Activated naive CD4-positive, alpha-beta T cell treated with anti-CD3 and anti-CD28 coated beads, Interleukin-2, amount 10 ng/mL, durations not matched to agents 7 days and 5 days (primary cell): Measurements from ENCODE around the gene NAA10.
"Not testable (repeated sequence)": the region's sequence is repeated elsewhere in the genome, so short reads cannot be mapped to it uniquely, and the experiment has no call there.

Experiments
- CTCF ChIA-PET: fragments of 350-600 bp; sonication (Branson Sonifier 250); formaldehyde crosslinking; loops from one replicate; lab custom pipeline; 2021; ENCODE audit warnings: antibody characterized with exemption; lab: Charles Lee
- DNase-seq: peaks from one replicate; pipeline ENCODE4 v3.0.0-alpha.2; 2020
- H3K27ac Mint-ChIP-seq: one replicate; pipeline ENCODE4 v1.8.0; 2021; ENCODE audit warnings: mild to moderate bottlenecking, moderate library complexity, mixed read lengths
- H3K27me3 Mint-ChIP-seq: one replicate; pipeline ENCODE4 v1.8.0; 2021; ENCODE audit warnings: mild to moderate bottlenecking, mixed read lengths
- H3K36me3 Mint-ChIP-seq: one replicate; pipeline ENCODE4 v1.8.0; 2021; ENCODE audit warnings: mixed read lengths
- H3K4me1 Mint-ChIP-seq: one replicate; pipeline ENCODE4 v1.8.0; 2021; ENCODE audit warnings: mixed read lengths
- H3K4me3 Mint-ChIP-seq: one replicate; pipeline ENCODE4 v1.8.0; 2021; ENCODE audit warnings: mild to moderate bottlenecking, moderate library complexity, mixed read lengths
- H3K9me3 Mint-ChIP-seq: one replicate; pipeline ENCODE4 v1.8.0; 2021; ENCODE audit warnings: mixed read lengths

NAA10 gene

DNA sequence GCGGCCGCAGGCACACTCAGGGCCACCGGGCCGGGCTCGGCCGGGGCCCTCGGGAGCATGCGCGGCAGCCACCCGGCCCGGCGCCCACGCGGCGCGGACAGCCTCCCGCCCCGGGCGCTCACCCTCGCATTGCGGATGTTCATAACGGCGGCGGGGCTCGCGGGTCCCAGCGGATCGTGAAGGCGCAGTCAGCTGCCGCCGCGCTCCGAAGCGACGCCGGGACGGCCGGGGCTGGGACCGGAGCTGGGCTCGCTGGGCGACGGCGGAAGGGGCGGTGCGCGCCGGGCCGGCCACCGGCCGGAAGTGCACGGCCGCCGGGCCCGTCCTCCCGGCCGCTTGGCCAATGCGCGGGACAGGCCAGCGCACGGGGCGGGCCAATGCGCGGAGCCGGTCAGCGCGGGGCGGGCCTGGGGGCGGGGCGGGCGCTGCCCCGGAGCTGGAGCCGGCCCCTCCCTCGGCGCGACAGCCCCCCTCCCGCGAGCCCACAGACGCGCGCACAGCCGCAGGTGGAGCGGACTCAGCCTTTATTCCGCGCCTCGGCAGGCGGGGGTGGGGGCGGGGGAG lies at the start of gene NAA10:
Gene NAA10, minus strand, starts transcription at position 276 of the 564 bp plus-strand sequence. Its CDS starts 133 bp downstream, at position 143.
- Mint-ChIP-seq H3K4me1 (peaks cover 34% of the 10 kb centered on the region), H3K27me3 (no peaks in the 10 kb centered on the region), H3K36me3 (peaks cover 10% of the 10 kb centered on the region), H3K4me3 (peak within 1 kb of the TSS; percentile 83), H3K27ac (peak within 1 kb of the TSS; percentile 76), H3K9me3 (no peaks in the 10 kb centered on the region)
- CTCF ChIA-PET, result interaction anchor here (14.7 kb wide), 1 partner anchor 13 kb away, joined by 241 read pairs; the partner anchor contains the start of gene RENBP
- DNase-seq, result peak; percentile 67

- Mint-ChIP-seq H3K4me1 (peaks cover 66% of the 10 kb centered on the region), H3K27ac (peak overlapping the region; percentile 99), H3K27me3 (no peaks in the 10 kb centered on the region), H3K36me3 (peaks cover 8% of the 10 kb centered on the region), H3K9me3 (no peaks in the 10 kb centered on the region), H3K4me3 (peak overlapping the region; percentile 47)
- no peak for DNase-seq
- CTCF ChIA-PET, result no interaction called here
Measured at GRCh38 chrX:153983321-153983801, 48.5 kb upstream of the NAA10 start.

DNA sequence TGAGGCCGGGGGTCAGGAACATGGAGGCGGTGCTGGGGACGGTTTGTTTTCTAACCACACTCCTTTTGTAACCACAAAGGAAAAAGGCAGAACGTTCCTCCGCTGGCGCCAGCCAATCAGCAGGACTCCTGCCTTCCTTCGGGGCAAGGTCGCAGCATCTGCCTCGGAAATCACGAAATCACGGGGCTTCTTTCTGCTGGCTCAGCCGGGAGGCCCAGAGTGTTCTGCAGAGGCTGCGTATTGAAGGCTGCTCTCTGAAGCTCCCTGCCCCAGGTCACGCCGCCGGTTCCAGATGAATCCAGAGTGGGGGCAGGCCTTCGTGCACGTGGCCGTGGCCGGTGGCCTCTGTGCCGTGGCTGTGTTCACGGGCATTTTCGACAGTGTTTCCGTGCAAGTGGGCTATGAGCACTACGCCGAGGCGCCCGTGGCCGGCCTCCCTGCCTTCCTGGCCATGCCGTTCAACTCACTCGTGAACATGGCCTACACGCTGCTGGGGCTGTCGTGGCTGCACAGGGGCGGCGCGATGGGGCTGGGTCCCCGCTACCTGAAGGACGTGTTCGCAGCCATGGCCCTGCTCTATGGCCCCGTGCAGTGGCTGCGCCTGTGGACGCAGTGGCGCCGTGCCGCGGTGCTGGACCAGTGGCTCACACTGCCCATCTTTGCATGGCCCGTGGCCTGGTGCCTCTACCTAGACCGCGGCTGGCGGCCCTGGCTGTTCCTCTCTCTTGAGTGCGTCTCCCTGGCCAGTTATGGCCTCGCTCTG lies 47.1 kb upstream of the NAA10 start:
- peak; percentile 80 for DNase-seq
- peaks cover 61% of the 10 kb centered on the region for H3K4me1 Mint-ChIP-seq
- peaks cover 8% of the 10 kb centered on the region for H3K36me3 Mint-ChIP-seq
- peak overlapping the region; percentile 49 for H3K4me3 Mint-ChIP-seq
- peak overlapping the region; percentile 99 for H3K27ac Mint-ChIP-seq
- H3K9me3 Mint-ChIP-seq, result no peaks in the 10 kb centered on the region
- CTCF ChIA-PET, result interaction anchor here (0.7 to 1.6 kb wide), 2 partner anchors 11 to 37 kb away, joined by 4 read pairs; partner anchors contain the start of gene HCFC1
- H3K27me3 Mint-ChIP-seq, result no peaks in the 10 kb centered on the region

GRCh38 chrX:153981231-153981630 lies 46.4 kb upstream of the NAA10 start:
- Mint-ChIP-seq H3K4me1 (peaks cover 58% of the 10 kb centered on the region), H3K36me3 (peaks cover 8% of the 10 kb centered on the region), H3K4me3 (peak overlapping the region; percentile 49), H3K9me3 (no peaks in the 10 kb centered on the region), H3K27me3 (no peaks in the 10 kb centered on the region), H3K27ac (peak overlapping the region; percentile 99)
- DNase-seq, result no peak
- CTCF ChIA-PET, result interaction anchor here (0.7 to 1.6 kb wide), 2 partner anchors 10 to 38 kb away, joined by 4 read pairs; partner anchors contain the start of gene HCFC1

GRCh38 chrX:153980394-153980793 lies 45.6 kb upstream of the NAA10 start:
- CTCF ChIA-PET, result interaction anchor here (1.6 kb wide), 1 partner anchor 38 kb away, joined by 4 read pairs; no protein-coding TSS in a partner anchor
- H3K4me3 Mint-ChIP-seq, result peak overlapping the region; percentile 66
- peaks cover 10% of the 10 kb centered on the region for H3K36me3 Mint-ChIP-seq
- H3K27me3 Mint-ChIP-seq, H3K9me3 Mint-ChIP-seq: not testable (repeated sequence)
- peak; percentile 53 for DNase-seq
- peaks cover 55% of the 10 kb centered on the region for H3K4me1 Mint-ChIP-seq
- peak overlapping the region; percentile 99 for H3K27ac Mint-ChIP-seq

GRCh38 chrX:153974726-153975286 lies 40.0 kb upstream of the NAA10 start:
- CTCF ChIA-PET, result interaction anchor here (1.3 kb wide), 1 partner anchor 9 kb away, joined by 3 read pairs; no protein-coding TSS in a partner anchor
- H3K27ac Mint-ChIP-seq, result peak overlapping the region; percentile 99
- H3K4me1 Mint-ChIP-seq, result peaks cover 23% of the 10 kb centered on the region
- peaks cover 10% of the 10 kb centered on the region for H3K36me3 Mint-ChIP-seq
- no peaks in the 10 kb centered on the region for H3K27me3 Mint-ChIP-seq
- DNase-seq, result no peak
- no peaks in the 10 kb centered on the region for H3K9me3 Mint-ChIP-seq
- no peak overlapping the region for H3K4me3 Mint-ChIP-seq

GRCh38 chrX:153974003-153974725 lies 39.3 kb upstream of the NAA10 start:
- peak overlapping the region; percentile 99 for H3K27ac Mint-ChIP-seq
- CTCF ChIA-PET, result interaction anchor here (0.6 to 1.3 kb wide), 2 partner anchors 10 to 49 kb away, joined by 3 read pairs; no protein-coding TSS in a partner anchor
- peaks cover 23% of the 10 kb centered on the region for H3K4me1 Mint-ChIP-seq
- no peaks in the 10 kb centered on the region for H3K27me3 Mint-ChIP-seq
- H3K9me3 Mint-ChIP-seq, result no peaks in the 10 kb centered on the region
- H3K36me3 Mint-ChIP-seq, result peaks cover 15% of the 10 kb centered on the region
- no peak for DNase-seq
- H3K4me3 Mint-ChIP-seq, result peak overlapping the region; percentile 89

DNA sequence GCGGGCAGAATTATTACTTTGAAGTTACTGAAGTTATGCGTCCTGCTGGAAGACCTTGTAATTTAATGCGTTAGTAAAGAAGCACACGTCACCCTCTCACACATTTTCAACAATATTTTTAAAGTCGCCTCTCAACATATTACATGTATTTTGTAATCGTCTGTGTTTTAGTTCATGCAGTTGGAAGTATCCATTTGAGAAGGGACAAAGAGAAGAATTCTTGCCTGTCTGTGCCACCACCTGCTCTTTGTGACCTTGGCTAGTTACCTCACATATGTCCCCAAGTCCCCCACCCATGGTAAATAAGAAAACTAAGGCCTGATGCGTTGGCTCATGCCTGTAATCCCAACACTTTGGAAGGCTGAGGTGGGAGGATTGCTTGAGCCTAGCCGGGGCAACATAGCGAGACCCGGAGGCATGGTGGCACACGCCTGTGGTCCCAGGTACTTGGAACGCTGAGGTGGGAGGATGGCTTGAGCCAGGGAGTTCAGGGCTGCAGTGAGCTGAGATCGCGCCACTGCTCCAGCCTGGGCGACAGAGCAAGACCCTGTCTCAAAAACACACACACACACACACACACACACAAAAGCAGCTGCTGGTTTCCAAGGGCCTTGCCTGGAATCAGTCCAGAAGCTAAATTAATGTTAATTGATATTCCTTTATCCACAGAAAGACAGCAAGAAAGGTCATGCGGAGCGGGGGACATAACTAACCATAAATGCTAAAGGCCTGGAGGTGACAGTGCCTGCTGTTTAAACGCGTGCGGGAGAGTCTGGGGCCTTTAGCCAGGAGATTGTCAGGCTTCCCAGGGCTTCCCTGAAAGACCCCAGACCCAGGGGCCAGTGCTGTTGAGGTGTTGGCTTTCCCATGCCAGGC lies 38.5 kb upstream of the NAA10 start:
- H3K4me1 Mint-ChIP-seq, result peaks cover 23% of the 10 kb centered on the region
- CTCF ChIA-PET, result interaction anchor here (0.6 to 1.3 kb wide), 2 partner anchors 11 to 48 kb away, joined by 3 read pairs; no protein-coding TSS in a partner anchor
- peak overlapping the region; percentile 99 for H3K27ac Mint-ChIP-seq
- DNase-seq, result no peak
- H3K27me3 Mint-ChIP-seq, result no peaks in the 10 kb centered on the region
- peaks cover 19% of the 10 kb centered on the region for H3K36me3 Mint-ChIP-seq
- H3K9me3 Mint-ChIP-seq, result no peaks in the 10 kb centered on the region
- peak overlapping the region; percentile 89 for H3K4me3 Mint-ChIP-seq

GRCh38 chrX:153972368-153973126 lies 37.7 kb upstream of the NAA10 start, which contains the start of gene TMEM187:
Gene TMEM187 (plus strand): TSS chrX:153972754. CDS start chrX:153982063, 9,309 bp downstream.
- H3K36me3 Mint-ChIP-seq, result peaks cover 27% of the 10 kb centered on the region
- H3K4me3 Mint-ChIP-seq, result peak within 1 kb of the TSS; percentile 100
- H3K27me3 Mint-ChIP-seq, result no peaks in the 10 kb centered on the region
- peak within 1 kb of the TSS; percentile 100 for H3K27ac Mint-ChIP-seq
- H3K4me1 Mint-ChIP-seq, result peaks cover 29% of the 10 kb centered on the region
- H3K9me3 Mint-ChIP-seq, result no peaks in the 10 kb centered on the region
- CTCF ChIA-PET, result no interaction called here
- peak; percentile 91 for DNase-seq

DNA sequence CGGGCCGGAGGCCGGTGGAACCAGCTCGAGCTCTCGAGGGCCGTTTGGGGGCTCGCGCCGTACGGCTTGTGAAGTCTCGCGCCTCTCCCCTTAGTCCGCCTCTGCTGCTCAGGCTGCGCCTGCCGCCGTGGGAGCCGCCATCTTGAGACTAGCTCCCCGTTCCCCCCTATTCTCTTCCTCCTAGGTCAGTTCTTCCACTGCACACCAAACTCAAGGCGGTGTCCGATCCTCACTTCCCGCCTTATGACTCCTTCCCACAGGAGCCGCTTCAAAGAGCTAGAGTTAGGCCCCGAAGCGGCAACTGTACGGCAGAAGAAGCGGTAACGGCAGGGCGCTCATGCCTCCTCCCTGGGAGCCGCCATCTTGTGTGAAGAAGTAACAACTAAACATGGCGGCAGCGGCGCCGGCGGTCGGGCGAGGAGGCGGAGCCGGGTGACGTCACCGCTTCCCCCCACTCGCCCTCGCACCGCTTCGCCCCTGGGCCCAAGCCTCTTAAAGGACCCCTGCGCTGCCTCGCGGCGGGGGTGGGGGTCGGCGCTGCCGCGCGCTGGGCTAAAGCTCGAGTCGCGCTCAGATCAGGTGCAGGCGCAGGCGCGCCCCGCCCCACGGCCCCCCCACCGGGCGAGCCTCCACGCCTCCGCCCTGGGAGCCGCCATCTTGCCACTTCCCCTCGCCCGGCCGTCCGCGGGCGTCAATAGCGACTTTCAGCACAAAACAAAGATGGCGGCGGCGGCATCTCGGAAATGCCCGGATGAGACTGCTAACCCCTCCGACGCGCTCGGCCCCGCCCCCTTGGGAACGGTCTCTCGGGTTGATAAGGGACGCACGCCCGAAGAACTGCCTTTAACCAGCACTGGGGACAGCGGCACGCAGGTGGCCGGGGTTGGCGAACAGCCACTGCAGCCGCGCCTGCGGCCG lies 36.9 kb upstream of the NAA10 start, which contains the start of gene HCFC1:
Gene HCFC1, minus strand, starts transcription at position 369 of the 918 bp plus-strand sequence. CDS start 978 bp downstream, outside the sequence.
- Mint-ChIP-seq H3K4me1 (peaks cover 38% of the 10 kb centered on the region), H3K36me3 (peaks cover 31% of the 10 kb centered on the region), H3K27me3 (no peaks in the 10 kb centered on the region), H3K27ac (peak within 1 kb of the TSS; percentile 100), H3K4me3 (peak within 1 kb of the TSS; percentile 100), H3K9me3 (no peaks in the 10 kb centered on the region)
- CTCF ChIA-PET, result interaction anchor here (0.9 kb wide), 1 partner anchor 10 kb away, joined by 4 read pairs; no protein-coding TSS in a partner anchor
- DNase-seq, result peak; percentile 92

GRCh38 chrX:153971124-153971449 lies 36.2 kb upstream of the NAA10 start:
- peak overlapping the region; percentile 100 for H3K4me3 Mint-ChIP-seq
- H3K4me1 Mint-ChIP-seq, result peaks cover 44% of the 10 kb centered on the region
- CTCF ChIA-PET, result interaction anchor here (0.9 kb wide), 1 partner anchor 10 kb away, joined by 4 read pairs; no protein-coding TSS in a partner anchor
- no peaks in the 10 kb centered on the region for H3K27me3 Mint-ChIP-seq
- H3K36me3 Mint-ChIP-seq, result peaks cover 31% of the 10 kb centered on the region
- no peaks in the 10 kb centered on the region for H3K9me3 Mint-ChIP-seq
- DNase-seq, result peak; percentile 90
- peak overlapping the region; percentile 100 for H3K27ac Mint-ChIP-seq
